GM12864 (cell line): ENCODE measurements around the gene RGS1.

Experiments used
- DNase-seq: peaks from one replicate; pipeline ENCODE4 v3.0.0-alpha.2; 2011; ENCODE audit warnings: low read depth
- H3K4me3 ChIP-seq: 2 replicates; pipeline ENCODE4 v1.5.1; 2011; ENCODE audit warnings: mild to moderate bottlenecking, low read depth, low read length, control low read depth
- CTCF ChIP-seq: IDR thresholded peaks from 2 replicates; pipeline ENCODE4 v1.5.1; 2011; ENCODE audit warnings: low read depth, mild to moderate bottlenecking, moderate library complexity, low read length, control low read depth, inconsistent platforms; ENCODE audit errors: missing control alignments

RGS1 gene

DNA sequence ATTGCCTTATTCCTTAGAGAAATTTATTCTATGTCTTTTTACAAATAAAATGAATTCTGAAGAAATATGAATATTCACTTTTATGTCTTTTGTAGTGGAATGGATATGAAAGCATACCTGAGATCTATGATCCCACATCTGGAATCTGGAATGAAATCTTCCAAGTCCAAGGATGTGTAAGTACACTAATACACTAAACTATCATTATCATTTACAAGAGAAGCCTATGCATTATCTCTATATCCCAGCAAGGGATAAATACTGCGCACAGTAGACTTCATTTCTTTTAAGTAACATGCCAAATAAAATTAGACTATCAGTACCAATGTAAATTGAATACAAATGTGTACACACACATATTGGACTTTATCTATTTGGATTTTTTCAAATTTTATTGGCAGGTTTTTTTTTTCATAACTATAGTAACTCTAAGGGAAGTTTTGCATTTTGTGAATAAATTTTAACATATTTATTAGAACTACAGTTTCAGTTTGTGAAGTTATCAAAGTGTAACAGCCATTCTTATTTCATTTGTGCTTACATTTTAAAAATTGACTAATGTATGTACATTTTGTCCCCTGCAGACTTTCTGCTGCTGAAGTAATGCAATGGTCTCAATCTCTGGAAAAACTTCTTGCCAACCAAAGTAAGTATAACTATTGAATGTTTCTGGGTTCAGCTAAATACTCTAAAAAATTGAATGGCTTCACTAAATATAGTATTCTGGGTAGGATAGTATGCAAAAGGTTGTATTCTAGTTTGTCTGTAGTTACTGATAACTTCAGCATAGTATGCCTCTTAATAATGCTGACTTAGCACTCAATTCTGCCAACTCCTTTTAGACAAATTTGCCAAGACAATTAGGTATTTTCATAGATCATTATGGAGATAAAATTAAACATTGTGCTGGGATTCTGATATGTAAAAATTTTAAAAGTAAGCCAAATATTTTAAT, 894 bp downstream of the RGS1 start:
- H3K4me3 ChIP-seq = peak overlapping the region; percentile 66
- TF ChIP-seq CTCF = no peak
- DNase-seq = no peak

DNA sequence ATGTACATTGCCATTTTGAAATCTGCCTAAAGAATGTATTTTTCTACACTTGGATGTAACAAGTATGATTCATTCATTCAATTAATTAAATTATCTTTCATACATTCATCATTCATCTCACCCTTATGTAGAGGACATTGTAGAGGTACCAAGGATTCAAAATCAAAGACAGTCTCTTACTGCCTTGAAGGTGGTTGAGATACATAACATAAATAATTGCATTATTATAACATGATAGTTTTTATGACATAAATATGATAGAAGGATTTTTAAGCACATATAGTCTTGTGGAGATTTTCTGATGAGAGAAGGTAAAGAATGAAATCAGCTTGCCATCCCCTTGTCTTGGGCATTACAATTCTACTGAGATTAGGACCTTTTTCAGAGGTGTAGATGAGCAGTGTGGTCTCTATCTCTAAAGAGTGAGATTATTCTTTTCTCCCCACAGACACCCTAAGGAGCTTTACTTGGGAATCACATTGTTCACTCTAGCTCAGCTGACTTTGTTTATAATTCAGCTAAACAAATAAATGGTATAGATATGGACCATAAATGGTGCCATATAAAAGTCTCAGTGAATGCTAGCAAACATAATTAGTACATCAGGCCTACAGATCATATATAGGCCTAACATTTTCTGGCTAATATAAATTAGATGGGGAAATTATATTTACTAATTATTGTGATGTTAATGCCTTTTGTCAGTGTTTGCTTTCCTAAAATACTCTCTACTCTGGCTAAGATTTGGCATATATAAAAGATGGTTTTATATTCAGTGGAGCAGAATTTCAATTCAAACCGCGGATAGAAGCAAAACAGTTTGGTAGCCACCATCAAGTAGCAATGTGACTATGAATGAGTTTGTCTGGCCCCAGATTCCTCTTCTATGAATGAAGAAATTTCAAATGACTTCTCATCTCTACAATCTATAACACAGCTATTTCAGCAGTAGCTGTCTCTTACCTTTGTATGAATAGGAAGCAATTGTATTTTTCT, 1.9 kb downstream of the RGS1 start:
- no peak for DNase-seq
- peak overlapping the region; percentile 66 for H3K4me3 ChIP-seq
- no peak for TF ChIP-seq CTCF

GRCh38 chr1:192578144-192578909, 2.8 kb downstream of the RGS1 start:
- H3K4me3 ChIP-seq = peak overlapping the region; percentile 66
- TF ChIP-seq CTCF = no peak
- no peak for DNase-seq

GRCh38 chr1:192579010-192579738, 3.6 kb downstream of the RGS1 start:
- DNase-seq = no peak
- no peak for TF ChIP-seq CTCF
- peak overlapping the region; percentile 50 for H3K4me3 ChIP-seq

GRCh38 chr1:192580351-192580962, 4.9 kb downstream of the RGS1 start:
- peak; percentile 52 for TF ChIP-seq CTCF

More at GRCh38 chr1:192580351-192580962, 4.9 kb downstream of the RGS1 start:
- DNase-seq = no peak
- H3K4me3 ChIP-seq = peak overlapping the region; percentile 8; the same call in 1 of the 2 replicates
